Osteoblast (primary cell): Measurements from ENCODE around the gene C3orf80. TPM values are rescaled to one million over a fixed set of nuclear protein-coding genes. Genes with fewer than 3 reads are reported as not detected.

Experiments used
- DNase-seq: peaks from one replicate; pipeline ENCODE4 v3.0.0; 2011; ENCODE audit warnings: low spot score, mixed read lengths; ENCODE audit not compliant: insufficient read length; ENCODE audit errors: missing footprints
- H2AFZ ChIP-seq: 2 replicates; pipeline ENCODE4 v1.6.0; 2011; ENCODE audit warnings: mild to moderate bottlenecking, low read length
- H3K27ac ChIP-seq: 2 replicates; pipeline ENCODE4 v1.5.1; 2011; ENCODE audit warnings: mild to moderate bottlenecking, low read depth, low read length, moderate library complexity
- H3K27me3 ChIP-seq: 2 replicates; pipeline ENCODE4 v1.6.0; 2012; ENCODE audit warnings: mild to moderate bottlenecking, control low read depth, inconsistent platforms, low read length, moderate library complexity; ENCODE audit not compliant: insufficient read depth
- H3K36me3 ChIP-seq: 2 replicates; pipeline ENCODE4 v1.5.1; 2011; ENCODE audit warnings: mild to moderate bottlenecking, low read length, control low read depth, moderate library complexity; ENCODE audit not compliant: insufficient read depth
- H3K4me1 ChIP-seq: 2 replicates; pipeline ENCODE4 v1.5.1; 2011; ENCODE audit warnings: mild to moderate bottlenecking, low read length, control low read depth, moderate library complexity; ENCODE audit not compliant: insufficient read depth
- H3K4me2 ChIP-seq: 2 replicates; pipeline ENCODE4 v1.6.0; 2011; ENCODE audit warnings: mild to moderate bottlenecking, low read length; ENCODE audit not compliant: insufficient read depth
- H3K4me3 ChIP-seq: fragments of 200-600 bp; sonication (generic); 3 replicates; pipeline ENCODE4 v1.5.1; 2012; ENCODE audit warnings: mild to moderate bottlenecking, low read length, inconsistent platforms; ENCODE audit not compliant: insufficient read depth
- H3K79me2 ChIP-seq: 2 replicates; pipeline ENCODE4 v1.6.0; 2012; ENCODE audit warnings: mild to moderate bottlenecking, low read length, control low read depth, inconsistent platforms; ENCODE audit not compliant: insufficient read depth
- H3K9me3 ChIP-seq: 2 replicates; pipeline ENCODE4 v1.5.1; 2011; ENCODE audit warnings: low read depth, low read length, control low read depth
- H4K20me1 ChIP-seq: 2 replicates; pipeline ENCODE4 v1.6.0; 2012; ENCODE audit warnings: mild to moderate bottlenecking, low read length, control low read depth; ENCODE audit not compliant: insufficient read depth
- CTCF ChIP-seq: IDR thresholded peaks from 2 replicates; pipeline ENCODE4 v1.5.1; 2011; ENCODE audit warnings: mild to moderate bottlenecking, low read depth, low read length, moderate library complexity; ENCODE audit errors: extremely low read depth
- total RNA-seq: library from RNA; depleted of rRNA; stranded (reverse); fragments of >200 nt; gene quantifications from 2 replicates; pipeline ENCODE4 v1.2.3, GENCODE V29; 2012

C3orf80 gene
- total RNA-seq, 1 donor = 2.2 TPM

DNA sequence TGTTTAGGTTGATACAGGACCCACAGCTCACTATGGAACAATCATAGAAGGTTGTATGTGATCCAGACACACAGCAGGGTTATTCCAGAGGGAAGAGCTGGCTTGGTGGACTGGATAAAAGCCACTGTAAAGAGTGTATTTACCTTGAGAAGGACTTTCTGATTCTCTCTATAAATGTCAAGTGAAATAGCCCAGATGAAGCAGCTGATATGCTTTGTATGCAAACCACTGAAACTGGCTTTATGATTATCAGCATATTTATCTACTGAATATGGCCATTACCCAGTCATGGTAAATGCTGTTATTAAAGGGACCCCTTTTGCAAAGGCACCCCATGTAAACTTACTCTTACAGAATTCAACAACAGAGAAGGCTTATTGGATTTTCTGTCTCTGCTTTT, 28.1 kb downstream of the C3orf80 start:
- Histone ChIP-seq H2AFZ (no peak overlapping the region), H4K20me1 (no peaks in the 10 kb centered on the region), H3K4me1 (no peaks in the 10 kb centered on the region), H3K27ac (no peak overlapping the region), H3K4me3 (no peak overlapping the region), H3K27me3 (no peaks in the 10 kb centered on the region), H3K4me2 (no peak overlapping the region), H3K79me2 (no peaks in the 10 kb centered on the region), H3K9me3 (no peaks in the 10 kb centered on the region), H3K36me3 (no peaks in the 10 kb centered on the region)
- no peak for DNase-seq
- no peak for TF ChIP-seq CTCF

GRCh38 chr3:160257606-160258005, 32.4 kb downstream of the C3orf80 start:
- no peak for TF ChIP-seq CTCF
- Histone ChIP-seq H3K4me3 (no peak overlapping the region), H4K20me1 (no peaks in the 10 kb centered on the region), H3K9me3 (no peaks in the 10 kb centered on the region), H3K4me2 (no peak overlapping the region), H3K79me2 (no peaks in the 10 kb centered on the region), H3K27me3 (no peaks in the 10 kb centered on the region), H2AFZ (no peak overlapping the region), H3K4me1 (peaks cover 6% of the 10 kb centered on the region), H3K36me3 (no peaks in the 10 kb centered on the region), H3K27ac (no peak overlapping the region)
- DNase-seq = no peak

GRCh38 chr3:160259589-160259988, 34.4 kb downstream of the C3orf80 start:
- Histone ChIP-seq H3K4me3 (no peak overlapping the region), H4K20me1 (no peaks in the 10 kb centered on the region), H3K4me1 (peaks cover 6% of the 10 kb centered on the region), H3K79me2 (no peaks in the 10 kb centered on the region), H3K27ac (no peak overlapping the region), H3K36me3 (no peaks in the 10 kb centered on the region), H2AFZ (no peak overlapping the region), H3K4me2 (no peak overlapping the region), H3K27me3 (no peaks in the 10 kb centered on the region), H3K9me3 (no peaks in the 10 kb centered on the region)
- DNase-seq = no peak
- no peak for TF ChIP-seq CTCF

- H2AFZ ChIP-seq = no peak overlapping the region
- H3K4me3 ChIP-seq = no peak overlapping the region
- H3K36me3 ChIP-seq = no peaks in the 10 kb centered on the region
- no peaks in the 10 kb centered on the region for H3K9me3 ChIP-seq
- no peak overlapping the region for H3K27ac ChIP-seq
- DNase-seq = peak; percentile 44
- H3K79me2 ChIP-seq = no peaks in the 10 kb centered on the region
- TF ChIP-seq CTCF = no peak
- no peaks in the 10 kb centered on the region for H3K27me3 ChIP-seq
- H3K4me1 ChIP-seq = peaks cover 6% of the 10 kb centered on the region
- H3K4me2 ChIP-seq = no peak overlapping the region
- H4K20me1 ChIP-seq = no peaks in the 10 kb centered on the region
Measured at GRCh38 chr3:160260587-160261270, 35.5 kb downstream of the C3orf80 start.
